ENCODE measurements around the gene HSPA1B. TPM values are rescaled to one million over a fixed set of nuclear protein-coding genes. Genes with fewer than 3 reads are reported as not detected.

HSPA1B gene
- total RNA-seq, 4 donors from 2014 or later = 85.7 to 199 (median 146) TPM

- DNase-seq = no peak
- Histone ChIP-seq H3K27ac (peak overlapping the region; percentile 78 to 86 (median 79)), H3K27me3 (no peaks in the 10 kb centered on the region), H3K4me3 (peak overlapping the region; percentile 44 to 67 (median 54)), H3K4me1 (peaks cover 0 to 29% (median 9%) of the 10 kb centered on the region in 4 donors), H3K36me3 (no peaks in the 10 kb centered on the region), H3K9me3 (no peaks in the 10 kb centered on the region)
- no peak for TF ChIP-seq CTCF (IDR thresholded peaks at IDR 0.05)
- no peak for TF ChIP-seq POLR2A (IDR thresholded peaks at IDR 0.05)
Measured at GRCh38 chr6:31830886-31831335, 3.4 kb downstream of the HSPA1B start.

GRCh38 chr6:31831350-31832215 is 4.0 kb downstream of the HSPA1B start:
- H3K27me3 ChIP-seq = no peaks in the 10 kb centered on the region
- H3K9me3 ChIP-seq = no peaks in the 10 kb centered on the region
- TF ChIP-seq CTCF (IDR thresholded peaks at IDR 0.05) = no peak
- TF ChIP-seq POLR2A (IDR thresholded peaks at IDR 0.05) = no peak
- H3K27ac ChIP-seq = peak overlapping the region in 3 of 4 donors; percentile 86 to 97 (median 96)
- peaks cover 4 to 29% (median 11%) of the 10 kb centered on the region in 4 donors for H3K4me1 ChIP-seq
- DNase-seq = no peak
- peak overlapping the region in 2 of 4 donors; percentile 56 to 67 for H3K4me3 ChIP-seq
- H3K36me3 ChIP-seq = no peaks in the 10 kb centered on the region

- Histone ChIP-seq H3K4me1 (peaks cover 7 to 53% (median 22%) of the 10 kb centered on the region in 4 donors), H3K9me3 (no peaks in the 10 kb centered on the region)
Measured at GRCh38 chr6:31834367-31835250, 7.1 kb downstream of the HSPA1B start.

GRCh38 chr6:31836047-31836473 is 8.5 kb downstream of the HSPA1B start:
- H3K27me3 ChIP-seq = no peaks in the 10 kb centered on the region
- no peaks in the 10 kb centered on the region for H3K9me3 ChIP-seq
- peaks cover 7 to 47% (median 22%) of the 10 kb centered on the region in 4 donors for H3K4me1 ChIP-seq
- no peak for DNase-seq
- H3K36me3 ChIP-seq = peaks cover 0 to 38% (median 0%) of the 10 kb centered on the region in 3 donors
- H3K4me3 ChIP-seq = peak overlapping the region; percentile 29 to 97 (median 80)
- H3K27ac ChIP-seq = peak overlapping the region; percentile 44 to 97 (median 95)
- TF ChIP-seq CTCF (IDR thresholded peaks at IDR 0.05) (no peak), POLR2A (IDR thresholded peaks at IDR 0.05) (no peak)

More at GRCh38 chr6:31834367-31835250, 7.1 kb downstream of the HSPA1B start:
- Histone ChIP-seq H3K4me3 (peak overlapping the region; percentile 76 to 97 (median 90)), H3K36me3 (peaks cover 0 to 26% (median 0%) of the 10 kb centered on the region in 3 donors), H3K27me3 (no peaks in the 10 kb centered on the region), H3K27ac (peak overlapping the region; percentile 94 to 97 (median 96))
- peak; percentile 83 to 92 (median 90) for DNase-seq
- TF ChIP-seq POLR2A (IDR thresholded peaks at IDR 0.05) (peak; percentile 38 to 50), CTCF (IDR thresholded peaks at IDR 0.05) (no peak)

Measured in Peyer's patch (tissue), 4 donors.